A549 (cell line): Measurements from ENCODE around the gene ZNF12. TPM values are rescaled to one million over a fixed set of nuclear protein-coding genes. Genes with fewer than 3 reads are reported as not detected.

Experiments
- ATAC-seq, 2 experiments: fragments of 200-7000 bp in 1 of 2; fragments of >200 bp in 1 of 2; cut with Nextera tagmentation in 1 of 2; cut with Tn5 transposase in 1 of 2; 3 replicates each; pipeline versions ENCODE4 v1.8.0 to v1.9.1; 2018 to 2020; ENCODE audit warnings: mild to moderate bottlenecking in 1 of 2, moderate library complexity in 1 of 2
- CTCF ChIA-PET: fragments of 300-600 bp; sonication (Branson Sonifier 250); formaldehyde crosslinking; extraction: SDS; loops from one replicate; lab custom pipeline; 2021; ENCODE audit warnings: antibody characterized with exemption, inconsistent platforms; lab: Yijun Ruan, JAX
- POLR2A ChIA-PET: fragments of 350-600 bp; formaldehyde crosslinking; extraction: SDS; loops from one replicate; lab custom pipeline; 2021; ENCODE audit warnings: antibody characterized with exemption, inconsistent platforms; lab: Yijun Ruan, JAX
- DNase-seq, 2 experiments: peaks; one replicate each; pipeline versions ENCODE4 v3.0.0 to v3.0.0-alpha.2; 2011 to 2016; ENCODE audit warnings: low read depth in 1 of 2, low spot score in 1 of 2
- FAIRE-seq: peaks from 2 replicates; lab custom pipeline; 2011; peaks lifted over from hg19 to GRCh38; lab: Jason Lieb, UNC
- H3K27ac ChIP-seq, 2 experiments: fragments of >200 bp; sonication (Bioruptor Twin); formaldehyde crosslinking; 3 replicates each; pipeline ENCODE4 v1.5.1; 2016 to 2017
- H3K4me1 ChIP-seq: fragments of >200 bp; sonication (Bioruptor Twin); formaldehyde crosslinking; 3 replicates; pipeline ENCODE4 v1.6.1; 2016
- H3K4me2 ChIP-seq: fragments of >200 bp; sonication (Bioruptor Twin); formaldehyde crosslinking; 3 replicates; pipeline ENCODE4 v1.6.1; 2016
- H3K4me3 ChIP-seq: fragments of >200 bp; sonication (Bioruptor Twin); formaldehyde crosslinking; 3 replicates; pipeline ENCODE4 v1.5.1; 2016
- H3K9me3 ChIP-seq: fragments of >200 bp; sonication (Bioruptor Twin); formaldehyde crosslinking; 3 replicates; pipeline ENCODE4 v1.6.1; 2016
- CHD4 ChIP-seq: fragments of 200-600 bp; sonication (generic); IDR thresholded peaks from 2 replicates; pipeline ENCODE4 v1.6.1; 2016; ENCODE audit warnings: antibody characterized with exemption, mild to moderate bottlenecking, borderline replicate concordance
- EHMT2 ChIP-seq: fragments of 200-600 bp; sonication (generic); IDR thresholded peaks from 2 replicates; pipeline ENCODE4 v1.6.1; 2016; ENCODE audit warnings: antibody characterized with exemption, low read depth, mild to moderate bottlenecking, moderate library complexity
- FOSL2 ChIP-seq, 2 experiments: fragments of 450-650 bp in 1 of 2; fragments of >200 bp in 1 of 2; sonication (Bioruptor Twin) in 1 of 2; formaldehyde crosslinking; IDR thresholded peaks; 2 replicates each; pipeline versions ENCODE4 v1.5.0 to v1.6.1; 2016 to 2020; ENCODE audit warnings: mild to moderate bottlenecking in 1 of 2, moderate library complexity in 1 of 2
- HDAC2 ChIP-seq: fragments of 200-600 bp; sonication (generic); IDR thresholded peaks from 2 replicates; pipeline ENCODE4 v1.6.1; 2016
- HOXA7 ChIP-seq: fragments of 250-450 bp; sonication (Bioruptor Pico); IDR thresholded peaks from 2 replicates; pipeline ENCODE4 v1.5.0; 2020; ENCODE audit warnings: mild to moderate bottlenecking, moderate library complexity
- HOXB13 ChIP-seq: fragments of 250-450 bp; sonication (Bioruptor Pico); IDR thresholded peaks from 2 replicates; pipeline ENCODE4 v1.5.0; 2020; ENCODE audit warnings: low read depth, mild to moderate bottlenecking, moderate library complexity
- MAFK ChIP-seq: fragments of 450-650 bp; IDR thresholded peaks from 2 replicates; pipeline ENCODE4 v1.6.1; 2014; ENCODE audit not compliant: partially characterized antibody
- PHF8 ChIP-seq: fragments of 200-600 bp; sonication (generic); IDR thresholded peaks from 2 replicates; pipeline ENCODE4 v1.6.1; 2016; ENCODE audit warnings: low read depth, mild to moderate bottlenecking, antibody characterized with exemption, moderate library complexity, borderline replicate concordance
- RAD21 ChIP-seq, 2 experiments: fragments of >200 bp in 1 of 2; sonication (Bioruptor Twin) in 1 of 2; formaldehyde crosslinking in 1 of 2; IDR thresholded peaks in 1 of 2; conservative IDR thresholded peaks in 1 of 2; 2 replicates in 1 of 2; 3 replicates in 1 of 2; pipeline ENCODE4 v1.6.1; 2012 to 2018; ENCODE audit warnings: inconsistent platforms in 1 of 2
- RCOR1 ChIP-seq: fragments of 150-350 bp; IDR thresholded peaks from 2 replicates; pipeline ENCODE4 v1.6.1; 2014; ENCODE audit warnings: antibody characterized with exemption, low read length, low read depth
- SREBF2 ChIP-seq: fragments of 450-650 bp; IDR thresholded peaks from 2 replicates; pipeline ENCODE4 v1.6.1; 2014; ENCODE audit warnings: mild to moderate bottlenecking, moderate library complexity
- TP53 ChIP-seq: fragments of 250-450 bp; sonication (Bioruptor Pico); IDR thresholded peaks from 2 replicates; pipeline ENCODE4 v1.5.0; 2021; ENCODE audit warnings: mild to moderate bottlenecking, moderate library complexity
- ZNF302 ChIP-seq: fragments of 250-450 bp; sonication (Bioruptor Pico); IDR thresholded peaks from 2 replicates; pipeline ENCODE4 v1.9.0; 2021; ENCODE audit warnings: inconsistent platforms, mild to moderate bottlenecking, moderate library complexity
- ZSCAN20 ChIP-seq: fragments of 250-450 bp; sonication (Bioruptor Pico); IDR thresholded peaks from 2 replicates; pipeline ENCODE4 v1.8.0; 2022; ENCODE audit warnings: mild to moderate bottlenecking, moderate library complexity
- WGBS: methylation state at CpG from one replicate; pipeline ENCODE4 v1.1.6; 2017; ENCODE audit errors: missing lambda C conversion rate; 5-methylcytosine and 5-hydroxymethylcytosine counted together
- polyA plus RNA-seq, 4 experiments: library from polyadenylated mRNA; depleted of rRNA in 3 of 4; stranded (reverse); fragments of >200 nt; fragmentation: RNase III in 1 of 4; extraction: RNeasy Plus Mini Kit Qiagen cat#74134 plus additional on column Dnase treatment in 1 of 4; gene quantifications; 2 replicates in 3 of 4; 3 replicates in 1 of 4; pipeline ENCODE4 v1.2.3, GENCODE V29; 2011 to 2017
- TF ChIP-seq, protein P1 (sequence below): fragments of 450-650 bp; IDR thresholded peaks from 2 replicates; pipeline ENCODE4 v1.6.1; 2014; ENCODE audit warnings: antibody characterized with exemption
- TF ChIP-seq, protein P2 (sequence below): fragments of 150-350 bp; IDR thresholded peaks from 2 replicates; pipeline ENCODE4 v1.6.1; 2014; ENCODE audit warnings: low read depth, mild to moderate bottlenecking, low read length
- TF ChIP-seq, protein P3 (sequence below): fragments of >200 bp; sonication (Bioruptor Twin); formaldehyde crosslinking; IDR thresholded peaks from 2 replicates; pipeline ENCODE4 v1.6.1; 2016

ZNF12 gene
- polyA plus RNA-seq, 2 of the 4 experiments (the other 2 are of a cell fraction): 8.8 to 23.9 TPM

DNA sequence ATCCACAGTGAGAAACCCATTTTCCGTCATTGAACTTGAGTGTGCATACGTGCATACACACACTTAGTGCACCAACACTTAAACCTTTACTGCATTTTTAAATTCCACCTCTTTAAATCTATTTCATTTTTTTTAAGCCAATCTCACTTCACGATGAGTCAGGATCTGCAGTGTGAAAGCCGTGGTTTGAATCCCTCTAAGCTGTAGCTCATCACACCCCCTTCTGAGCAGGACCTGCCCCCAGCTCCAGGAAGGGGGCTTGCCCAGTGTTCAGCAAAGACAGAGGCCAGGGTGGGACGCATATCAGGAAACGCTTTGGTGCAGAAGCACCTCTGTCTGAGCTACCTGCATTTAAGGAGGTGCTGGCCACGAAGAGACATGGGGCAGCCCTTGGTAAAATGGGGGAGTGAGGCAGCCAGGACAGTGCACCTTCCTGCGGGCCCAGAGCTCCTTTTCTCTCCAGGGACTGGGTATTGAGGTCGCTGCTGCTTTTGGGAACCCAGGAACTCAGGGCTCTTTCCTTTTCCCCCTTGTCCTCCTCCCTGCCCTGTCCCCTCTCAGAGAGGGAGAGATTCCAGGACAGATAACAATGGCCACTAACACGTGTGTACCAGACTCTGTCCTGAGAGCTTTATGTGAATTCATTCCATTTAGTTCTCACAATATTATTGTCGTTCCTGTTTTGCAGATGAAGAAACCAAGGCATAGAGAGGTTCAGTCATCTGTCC, 48.0 kb downstream of the ZNF12 start:
- ChIA-PET CTCF (interaction anchor here (0.8 to 1.7 kb wide), 2 partner anchors 10 to 35 kb away, joined by 3 to 5 read pairs; no protein-coding TSS in a partner anchor), POLR2A (no interaction called here)
- no peak overlapping the region for H3K27ac ChIP-seq
- no peaks in the 10 kb centered on the region for H3K4me1 ChIP-seq
- no peak overlapping the region for H3K4me2 ChIP-seq
- peaks cover 51% of the 10 kb centered on the region for H3K9me3 ChIP-seq
- no peak for FAIRE-seq
- H3K4me3 ChIP-seq: no peak overlapping the region
- 32% methylated on average over 11 of the region's 11 CpGs for WGBS
- TF ChIP-seq, protein P1, sequence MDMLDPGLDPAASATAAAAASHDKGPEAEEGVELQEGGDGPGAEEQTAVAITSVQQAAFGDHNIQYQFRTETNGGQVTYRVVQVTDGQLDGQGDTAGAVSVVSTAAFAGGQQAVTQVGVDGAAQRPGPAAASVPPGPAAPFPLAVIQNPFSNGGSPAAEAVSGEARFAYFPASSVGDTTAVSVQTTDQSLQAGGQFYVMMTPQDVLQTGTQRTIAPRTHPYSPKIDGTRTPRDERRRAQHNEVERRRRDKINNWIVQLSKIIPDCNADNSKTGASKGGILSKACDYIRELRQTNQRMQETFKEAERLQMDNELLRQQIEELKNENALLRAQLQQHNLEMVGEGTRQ: 0 out of 2 replicates have a peak, but pooled peaks have one; percentile 21
- TF ChIP-seq ZSCAN20 (CRISPR knock-in tag): no peak
- no peak for DNase-seq
- peak; percentile 31 to 59; a peak in 4 of 6 replicates for ATAC-seq

DNA sequence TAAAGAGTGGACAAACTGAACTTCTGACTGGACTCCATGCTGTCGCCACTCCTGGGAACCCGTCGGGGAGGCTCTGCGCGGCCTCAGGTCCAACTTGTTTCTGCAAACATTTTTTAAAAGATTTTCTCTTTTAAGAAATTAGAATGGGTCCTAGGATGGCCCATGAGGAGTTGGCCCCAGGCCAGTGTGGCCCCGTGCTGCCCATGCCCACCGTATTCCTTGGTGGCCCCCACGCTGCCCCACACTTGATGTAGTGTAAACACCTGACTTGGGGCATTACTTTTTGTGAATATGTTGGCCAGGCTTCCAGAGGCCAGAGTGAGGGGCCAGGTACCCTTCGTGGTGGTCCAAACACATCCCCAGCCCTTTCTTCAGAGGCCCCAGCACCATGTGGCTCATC, 50.3 kb downstream of the ZNF12 start:
- WGBS: 97% methylated on average over 9 of the region's 9 CpGs
- peaks cover 57% of the 10 kb centered on the region for H3K9me3 ChIP-seq
- H3K4me2 ChIP-seq: no peak overlapping the region
- H3K27ac ChIP-seq: no peak overlapping the region
- TF ChIP-seq, protein P2, sequence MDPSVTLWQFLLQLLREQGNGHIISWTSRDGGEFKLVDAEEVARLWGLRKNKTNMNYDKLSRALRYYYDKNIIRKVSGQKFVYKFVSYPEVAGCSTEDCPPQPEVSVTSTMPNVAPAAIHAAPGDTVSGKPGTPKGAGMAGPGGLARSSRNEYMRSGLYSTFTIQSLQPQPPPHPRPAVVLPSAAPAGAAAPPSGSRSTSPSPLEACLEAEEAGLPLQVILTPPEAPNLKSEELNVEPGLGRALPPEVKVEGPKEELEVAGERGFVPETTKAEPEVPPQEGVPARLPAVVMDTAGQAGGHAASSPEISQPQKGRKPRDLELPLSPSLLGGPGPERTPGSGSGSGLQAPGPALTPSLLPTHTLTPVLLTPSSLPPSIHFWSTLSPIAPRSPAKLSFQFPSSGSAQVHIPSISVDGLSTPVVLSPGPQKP: no peak
- TF ChIP-seq HDAC2 (no peak), RCOR1 (no peak), HOXB13 (CRISPR knock-in tag) (no peak), MAFK (no peak), SREBF2 (no peak), CHD4 (no peak), PHF8 (no peak), EHMT2 (no peak)
- TF ChIP-seq, all 56 proteins: peak for 0
- no peak for DNase-seq
- Histone ChIP-seq H3K4me1 (no peaks in the 10 kb centered on the region), H3K4me3 (no peak overlapping the region)
- ChIA-PET CTCF (no interaction called here), POLR2A (interaction anchor here (0.7 kb wide), 1 partner anchor 37 kb away, joined by 3 read pairs; no protein-coding TSS in a partner anchor)
- no peak for ATAC-seq
- FAIRE-seq: no peak

DNA sequence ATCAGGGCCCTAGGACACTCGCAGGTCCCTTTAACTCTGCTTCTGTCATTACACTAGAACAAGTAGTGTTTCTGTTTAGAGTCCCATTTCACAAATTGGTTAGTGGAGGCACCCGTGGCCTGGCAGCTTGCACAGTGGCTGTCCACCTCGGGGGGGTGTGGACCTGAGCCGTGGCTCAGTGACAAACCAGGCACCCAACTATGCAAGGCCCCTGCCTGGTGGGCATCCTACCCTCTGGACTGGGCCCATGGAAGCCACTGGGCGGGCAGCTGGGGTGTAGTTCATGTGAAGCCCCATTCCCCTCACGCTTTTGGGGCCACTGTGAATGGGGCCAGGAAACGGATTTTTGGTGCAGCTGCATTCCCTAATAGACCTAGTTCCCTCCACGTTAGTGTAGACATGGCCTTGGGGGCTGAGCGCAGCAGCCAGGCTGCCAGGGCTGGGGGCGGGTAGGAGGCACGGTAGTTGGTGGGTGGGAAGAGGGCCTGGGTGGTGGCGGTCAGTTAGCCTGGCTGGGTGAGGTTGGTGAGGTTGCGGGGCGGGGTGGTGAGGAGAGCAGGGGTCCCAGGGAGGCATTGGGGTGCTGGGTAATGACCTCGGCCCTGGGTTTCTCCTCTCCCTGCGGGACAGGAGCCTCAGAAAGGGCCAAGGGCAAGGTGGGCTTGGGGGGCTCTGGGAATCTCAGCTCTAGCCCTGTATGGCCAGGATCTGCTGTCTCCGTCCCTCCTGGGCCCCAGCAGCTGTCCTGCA, 50.9 kb downstream of the ZNF12 start:
- no peak for ATAC-seq
- Histone ChIP-seq H3K4me3 (no peak overlapping the region), H3K4me1 (no peaks in the 10 kb centered on the region), H3K4me2 (no peak overlapping the region), H3K9me3 (peaks cover 55% of the 10 kb centered on the region), H3K27ac (no peak overlapping the region)
- FAIRE-seq: no peak
- TF ChIP-seq ZNF302 (CRISPR knock-in tag): no peak
- TF ChIP-seq, protein P3, sequence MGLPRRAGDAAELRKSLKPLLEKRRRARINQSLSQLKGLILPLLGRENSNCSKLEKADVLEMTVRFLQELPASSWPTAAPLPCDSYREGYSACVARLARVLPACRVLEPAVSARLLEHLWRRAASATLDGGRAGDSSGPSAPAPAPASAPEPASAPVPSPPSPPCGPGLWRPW: no peak
- TF ChIP-seq RAD21 (conservative IDR thresholded peaks at IDR 0.05 in 1 of 2, IDR thresholded peaks at IDR 0.05 in 1 of 2): no peak
- TF ChIP-seq TP53: no peak
- TF ChIP-seq PHF8: no peak
- TF ChIP-seq HOXA7 (CRISPR knock-in tag): no peak
- no peak for TF ChIP-seq FOSL2 (IDR thresholded peaks at IDR 0.05)
- TF ChIP-seq FOSL2 (CRISPR knock-in tag; IDR thresholded peaks at IDR 0.05): no peak
- DNase-seq: no peak
- CTCF ChIA-PET: no interaction called here
- 90% methylated on average over 14 of the region's 17 CpGs for WGBS
- POLR2A ChIA-PET: no interaction called here
